Upper lobe of left lung (tissue), 4 donors: ENCODE results near the gene MYLK3.
A peak's percentile ranks its signal among the peaks of the same experiment; 100 is the strongest.

ENCODE experiments used
- POLR2A ChIP-seq, 4 donors: fragments of 450-650 bp; IDR thresholded peaks; one replicate each; pipeline ENCODE4 v1.5.1; 2016 to 2017; ENCODE audit warnings: antibody characterized with exemption in 4 of 4, mild to moderate bottlenecking in 2 of 4
- TF ChIP-seq, protein P1 (sequence below), 6 experiments: fragments of 450-650 bp in 4 of 6; fragments of 200-600 bp in 2 of 6; sonication (generic) in 2 of 6; IDR thresholded peaks; one replicate each; pipeline ENCODE4 v1.5.1; 2016 to 2019; ENCODE audit warnings: antibody characterized with exemption in 6 of 6

- TF ChIP-seq, protein P1, sequence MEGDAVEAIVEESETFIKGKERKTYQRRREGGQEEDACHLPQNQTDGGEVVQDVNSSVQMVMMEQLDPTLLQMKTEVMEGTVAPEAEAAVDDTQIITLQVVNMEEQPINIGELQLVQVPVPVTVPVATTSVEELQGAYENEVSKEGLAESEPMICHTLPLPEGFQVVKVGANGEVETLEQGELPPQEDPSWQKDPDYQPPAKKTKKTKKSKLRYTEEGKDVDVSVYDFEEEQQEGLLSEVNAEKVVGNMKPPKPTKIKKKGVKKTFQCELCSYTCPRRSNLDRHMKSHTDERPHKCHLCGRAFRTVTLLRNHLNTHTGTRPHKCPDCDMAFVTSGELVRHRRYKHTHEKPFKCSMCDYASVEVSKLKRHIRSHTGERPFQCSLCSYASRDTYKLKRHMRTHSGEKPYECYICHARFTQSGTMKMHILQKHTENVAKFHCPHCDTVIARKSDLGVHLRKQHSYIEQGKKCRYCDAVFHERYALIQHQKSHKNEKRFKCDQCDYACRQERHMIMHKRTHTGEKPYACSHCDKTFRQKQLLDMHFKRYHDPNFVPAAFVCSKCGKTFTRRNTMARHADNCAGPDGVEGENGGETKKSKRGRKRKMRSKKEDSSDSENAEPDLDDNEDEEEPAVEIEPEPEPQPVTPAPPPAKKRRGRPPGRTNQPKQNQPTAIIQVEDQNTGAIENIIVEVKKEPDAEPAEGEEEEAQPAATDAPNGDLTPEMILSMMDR (IDR thresholded peaks at IDR 0.05): peak in 1 of 6 experiments; percentile 19
- TF ChIP-seq POLR2A (IDR thresholded peaks at IDR 0.05): peak in 1 of 4 donors; percentile 30
These were observed 60.0 kb downstream of the MYLK3 start for GRCh38 chr16:46688101-46688653.
